Measurements from ENCODE around the gene DKC1.

- no peak for TF ChIP-seq CTCF (IDR thresholded peaks at IDR 0.05)
- TF ChIP-seq REST (IDR thresholded peaks at IDR 0.05; ENCODE audit: insufficient read depth in 1 of 2, low read depth in 2 of 2, low read length in 1 of 2) = no peak
- TF ChIP-seq POLR2AphosphoS5 (IDR thresholded peaks at IDR 0.05; ENCODE audit: low read depth, low read length) = no peak
- TF ChIP-seq SIN3A (IDR thresholded peaks at IDR 0.05; ENCODE audit: borderline replicate concordance, insufficient read depth, low read depth, low read length) = no peak
These were observed 607 bp upstream of the DKC1 start for GRCh38 chrX:154761977-154762536.

Data from Panc1 (cell line).